Liver (tissue), 9 donors: ENCODE measurements around the gene MAL. TPM values are rescaled to one million over a fixed set of nuclear protein-coding genes. Genes with fewer than 3 reads are reported as not detected.

Experiments
- DNase-seq: peaks from one replicate; pipeline ENCODE4 v3.0.0-alpha.2; 2017; ENCODE audit warnings: low spot score
- H3K27ac ChIP-seq, 2 donors: one replicate each; pipeline ENCODE4 v1.7.0; 2013; ENCODE audit warnings: inconsistent platforms in 2 of 2, low read length in 2 of 2, control low read depth in 1 of 2, low read depth in 1 of 2, mild to moderate bottlenecking in 1 of 2
- H3K27me3 ChIP-seq, 4 donors: one replicate each; pipeline versions ENCODE4 v1.6.1 to v1.7.0; 2013; ENCODE audit warnings: low read length in 3 of 4, inconsistent platforms in 1 of 4, mild to moderate bottlenecking in 1 of 4, moderate library complexity in 1 of 4; ENCODE audit not compliant: control insufficient read depth in 4 of 4, insufficient read depth in 4 of 4
- H3K36me3 ChIP-seq, 4 donors: one replicate each; pipeline versions ENCODE4 v1.6.1 to v1.7.0; 2013; ENCODE audit warnings: low read length in 3 of 4, mild to moderate bottlenecking in 3 of 4, low read depth in 1 of 4, moderate library complexity in 1 of 4; ENCODE audit not compliant: control insufficient read depth in 4 of 4, insufficient read depth in 3 of 4
- H3K4me1 ChIP-seq, 4 donors: one replicate each; pipeline versions ENCODE4 v1.6.1 to v1.7.0; 2013; ENCODE audit warnings: low read length in 3 of 4, mild to moderate bottlenecking in 3 of 4, moderate library complexity in 1 of 4; ENCODE audit not compliant: control insufficient read depth in 4 of 4, insufficient read depth in 4 of 4
- H3K4me3 ChIP-seq, 3 donors: one replicate each; pipeline versions ENCODE4 v1.6.1 to v1.7.0; 2013; ENCODE audit warnings: low read length in 3 of 3, control low read depth in 1 of 3, low read depth in 1 of 3, mild to moderate bottlenecking in 1 of 3
- H3K9ac ChIP-seq, 2 donors: one replicate each; pipeline ENCODE4 v1.7.0; 2013; ENCODE audit warnings: low read length in 2 of 2, mild to moderate bottlenecking in 2 of 2, moderate library complexity in 2 of 2, control low read depth in 1 of 2, low read depth in 1 of 2
- H3K9me3 ChIP-seq, 4 donors: one replicate each; pipeline versions ENCODE4 v1.6.1 to v1.7.0; 2013; ENCODE audit warnings: low read length in 3 of 4; ENCODE audit not compliant: control insufficient read depth in 4 of 4
- EGR1 ChIP-seq, 2 donors: IDR thresholded peaks; 2 replicates each; pipeline ENCODE4 v1.6.1; 2016 to 2018; ENCODE audit warnings: antibody characterized with exemption in 2 of 2, low read depth in 2 of 2
- FOXA1 ChIP-seq: IDR thresholded peaks from 2 replicates; pipeline ENCODE4 v1.6.1; 2016; ENCODE audit warnings: antibody characterized with exemption
- FOXA2 ChIP-seq: IDR thresholded peaks from 2 replicates; pipeline ENCODE4 v1.6.1; 2016; ENCODE audit warnings: antibody characterized with exemption
- GABPA ChIP-seq, 2 donors: IDR thresholded peaks in 1 of 2; conservative IDR thresholded peaks in 1 of 2; 2 replicates each; pipeline ENCODE4 v1.6.1; 2016; ENCODE audit warnings: antibody characterized with exemption in 2 of 2, mild to moderate bottlenecking in 1 of 2, moderate library complexity in 1 of 2
- HNF4A ChIP-seq, 2 donors: conservative IDR thresholded peaks; 2 replicates each; pipeline ENCODE4 v1.6.1; 2016; ENCODE audit warnings: antibody characterized with exemption in 2 of 2, mild to moderate bottlenecking in 2 of 2
- HNF4G ChIP-seq: IDR thresholded peaks from 2 replicates; pipeline ENCODE4 v1.6.1; 2016; ENCODE audit warnings: antibody characterized with exemption
- JUND ChIP-seq, 2 donors: IDR thresholded peaks; 2 replicates each; pipeline ENCODE4 v1.6.1; 2016; ENCODE audit warnings: antibody characterized with exemption in 2 of 2
- MAX ChIP-seq: IDR thresholded peaks from 2 replicates; pipeline ENCODE4 v1.6.1; 2016; ENCODE audit warnings: antibody characterized with exemption
- NR2F2 ChIP-seq: IDR thresholded peaks from 2 replicates; pipeline ENCODE4 v1.6.1; 2016; ENCODE audit warnings: antibody characterized with exemption
- RAD21 ChIP-seq, 2 donors: IDR thresholded peaks; 2 replicates each; pipeline ENCODE4 v1.6.1; 2016; ENCODE audit warnings: antibody characterized with exemption in 2 of 2, mild to moderate bottlenecking in 2 of 2
- REST ChIP-seq: IDR thresholded peaks from 2 replicates; pipeline ENCODE4 v1.6.1; 2016; ENCODE audit warnings: antibody characterized with exemption, mild to moderate bottlenecking
- RXRA ChIP-seq, 2 donors: IDR thresholded peaks; 2 replicates each; pipeline ENCODE4 v1.6.1; 2017 to 2018; ENCODE audit warnings: antibody characterized with exemption in 2 of 2, mild to moderate bottlenecking in 1 of 2
- SP1 ChIP-seq: IDR thresholded peaks from 2 replicates; pipeline ENCODE4 v1.6.1; 2018; ENCODE audit warnings: antibody characterized with exemption, mild to moderate bottlenecking
- YY1 ChIP-seq: IDR thresholded peaks from 2 replicates; pipeline ENCODE4 v1.6.1; 2016; ENCODE audit warnings: antibody characterized with exemption, mild to moderate bottlenecking
- ZBTB33 ChIP-seq: IDR thresholded peaks from 2 replicates; pipeline ENCODE4 v1.6.1; 2016; ENCODE audit warnings: antibody characterized with exemption
- WGBS: extraction: QIAGEN DNeasy Blood & Tissue Kit; methylation state at CpG from one replicate; pipeline ENCODE4 v1.1.7; 2013; 5-methylcytosine and 5-hydroxymethylcytosine counted together
- polyA plus RNA-seq, 2 donors: library from polyadenylated mRNA; stranded (reverse) in 1 of 2; unstranded in 1 of 2; fragments of 200-250 nt in 1 of 2; fragments of >200 nt in 1 of 2; fragmentation: Nextera tagmentation in 1 of 2; extraction: Ambion mirVana in 1 of 2; gene quantifications; one replicate each; pipeline versions ENCODE4 v1.2.1 to v1.2.3, GENCODE V29; 2013 to 2015
- total RNA-seq, 2 donors: library from RNA; depleted of rRNA; stranded (reverse); fragments of >200 nt; gene quantifications; one replicate each; pipeline ENCODE4 v1.2.3, GENCODE V29; 2014
- TF ChIP-seq, protein P1 (sequence below): fragments of 150-350 bp; IDR thresholded peaks from 2 replicates; pipeline ENCODE4 v1.5.1; 2017; ENCODE audit warnings: improper control_type of control experiment, low read depth, low read length; ENCODE audit not compliant: missing input control
- TF ChIP-seq, protein P2 (sequence below): IDR thresholded peaks from 2 replicates; pipeline ENCODE4 v1.6.1; 2016; ENCODE audit warnings: antibody characterized with exemption
- donor health status: healthy.
- donor health status: healthy.
- donor health status: healthy.
- donor health status: healthy.
- donor health status: healthy.

MAL gene
- total and polyA plus RNA-seq, 4 donors: 0.51 TPM; not detected in 3

- 93% methylated on average over 9 of the region's 9 CpGs for WGBS
- Histone ChIP-seq H3K4me1 (no peaks in the 10 kb centered on the region), H3K36me3 (no peaks in the 10 kb centered on the region), H3K9me3 (no peaks in the 10 kb centered on the region), H3K27me3 (no peaks in the 10 kb centered on the region), H3K9ac (no peak overlapping the region), H3K4me3 (no peak overlapping the region), H3K27ac (no peak overlapping the region)
- DNase-seq: no peak
- no peak for TF ChIP-seq FOXA2
- TF ChIP-seq SP1: no peak
- no peak for TF ChIP-seq FOXA1
- no peak for TF ChIP-seq GABPA (IDR thresholded peaks at IDR 0.05 in 1 of 2, conservative IDR thresholded peaks at IDR 0.05 in 1 of 2)
- TF ChIP-seq EGR1 (IDR thresholded peaks at IDR 0.05; ENCODE audit: low read depth in 2 of 2): no peak
- TF ChIP-seq ZBTB33: no peak
- TF ChIP-seq MAX: no peak
- no peak for TF ChIP-seq REST
- no peak for TF ChIP-seq HNF4A (conservative IDR thresholded peaks at IDR 0.05)
- TF ChIP-seq HNF4G: no peak
Observed at GRCh38 chr2:95010718-95011117, 14.8 kb upstream of the MAL start.

DNA sequence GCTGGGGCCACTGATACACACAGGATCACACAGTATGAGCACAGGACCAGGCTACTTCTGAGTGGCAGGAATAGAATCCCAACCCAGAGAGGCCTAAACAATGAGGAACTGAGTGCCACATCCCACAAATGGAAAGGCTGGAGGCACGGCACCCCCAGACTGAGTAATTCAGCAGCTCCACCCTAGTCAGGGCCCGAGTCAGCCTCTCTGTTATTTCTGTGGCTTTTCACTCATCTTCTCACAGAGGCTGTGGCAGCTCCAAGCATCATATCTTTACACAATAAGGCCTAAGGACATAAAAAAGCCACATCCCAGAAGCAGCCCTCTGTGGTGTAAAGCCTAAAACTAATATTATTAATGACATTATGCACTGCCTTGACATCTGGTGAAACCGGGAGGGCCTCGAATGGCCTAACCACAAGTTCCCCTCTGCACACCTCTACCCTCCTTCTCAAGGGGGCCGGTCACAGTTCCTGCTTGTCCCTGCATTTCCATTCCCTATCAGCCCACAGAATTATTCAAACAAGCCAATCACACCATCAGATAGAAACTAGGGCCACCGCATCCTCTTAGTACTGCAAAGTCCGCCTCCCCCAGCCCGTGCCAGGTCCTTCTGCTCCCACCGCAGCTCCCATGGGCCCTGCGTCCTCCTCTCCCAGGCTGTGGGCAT lies 12.5 kb upstream of the MAL start:
- no peak overlapping the region for H3K27ac ChIP-seq
- WGBS: 82% methylated on average over 10 of the region's 10 CpGs
- H3K9me3 ChIP-seq: no peaks in the 10 kb centered on the region
- DNase-seq: no peak
- no peaks in the 10 kb centered on the region for H3K36me3 ChIP-seq
- no peaks in the 10 kb centered on the region for H3K27me3 ChIP-seq
- no peaks in the 10 kb centered on the region for H3K4me1 ChIP-seq
- no peak overlapping the region for H3K9ac ChIP-seq
- TF ChIP-seq, protein P1, sequence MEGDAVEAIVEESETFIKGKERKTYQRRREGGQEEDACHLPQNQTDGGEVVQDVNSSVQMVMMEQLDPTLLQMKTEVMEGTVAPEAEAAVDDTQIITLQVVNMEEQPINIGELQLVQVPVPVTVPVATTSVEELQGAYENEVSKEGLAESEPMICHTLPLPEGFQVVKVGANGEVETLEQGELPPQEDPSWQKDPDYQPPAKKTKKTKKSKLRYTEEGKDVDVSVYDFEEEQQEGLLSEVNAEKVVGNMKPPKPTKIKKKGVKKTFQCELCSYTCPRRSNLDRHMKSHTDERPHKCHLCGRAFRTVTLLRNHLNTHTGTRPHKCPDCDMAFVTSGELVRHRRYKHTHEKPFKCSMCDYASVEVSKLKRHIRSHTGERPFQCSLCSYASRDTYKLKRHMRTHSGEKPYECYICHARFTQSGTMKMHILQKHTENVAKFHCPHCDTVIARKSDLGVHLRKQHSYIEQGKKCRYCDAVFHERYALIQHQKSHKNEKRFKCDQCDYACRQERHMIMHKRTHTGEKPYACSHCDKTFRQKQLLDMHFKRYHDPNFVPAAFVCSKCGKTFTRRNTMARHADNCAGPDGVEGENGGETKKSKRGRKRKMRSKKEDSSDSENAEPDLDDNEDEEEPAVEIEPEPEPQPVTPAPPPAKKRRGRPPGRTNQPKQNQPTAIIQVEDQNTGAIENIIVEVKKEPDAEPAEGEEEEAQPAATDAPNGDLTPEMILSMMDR: no peak
- TF ChIP-seq, protein P2, sequence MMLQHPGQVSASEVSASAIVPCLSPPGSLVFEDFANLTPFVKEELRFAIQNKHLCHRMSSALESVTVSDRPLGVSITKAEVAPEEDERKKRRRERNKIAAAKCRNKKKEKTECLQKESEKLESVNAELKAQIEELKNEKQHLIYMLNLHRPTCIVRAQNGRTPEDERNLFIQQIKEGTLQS: no peak
- TF ChIP-seq YY1: no peak
- no peak for TF ChIP-seq EGR1 (IDR thresholded peaks at IDR 0.05; ENCODE audit: low read depth in 2 of 2)
- TF ChIP-seq RAD21 (IDR thresholded peaks at IDR 0.05): no peak
- TF ChIP-seq FOXA2: no peak
- no peak for TF ChIP-seq RXRA (IDR thresholded peaks at IDR 0.05)
- no peak for TF ChIP-seq GABPA (IDR thresholded peaks at IDR 0.05 in 1 of 2, conservative IDR thresholded peaks at IDR 0.05 in 1 of 2)
- no peak for TF ChIP-seq JUND (IDR thresholded peaks at IDR 0.05)
- no peak for TF ChIP-seq NR2F2
- TF ChIP-seq HNF4A (conservative IDR thresholded peaks at IDR 0.05): no peak
- no peak for TF ChIP-seq FOXA1
- no peak for TF ChIP-seq MAX
- TF ChIP-seq ZBTB33: no peak
- no peak overlapping the region for H3K4me3 ChIP-seq
